ENCODE results near the gene WIF1.

- TF ChIP-seq POLR2A (IDR thresholded peaks at IDR 0.05; ENCODE audit: low read depth, low read length), result no peak
- TF ChIP-seq CTCF (conservative IDR thresholded peaks at IDR 0.05; ENCODE audit: low read depth, low read length), result no peak
- no peak for TF ChIP-seq CEBPB (IDR thresholded peaks at IDR 0.05; ENCODE audit: low read depth, low read length)
- no peak for TF ChIP-seq RAD21 (IDR thresholded peaks at IDR 0.05; ENCODE audit: low read length)
- no peak for TF ChIP-seq USF2 (IDR thresholded peaks at IDR 0.05; ENCODE audit: low read depth, low read length)
- TF ChIP-seq SMC3 (IDR thresholded peaks at IDR 0.05; ENCODE audit: low read depth, low read length), result no peak
- TF ChIP-seq ELK1 (IDR thresholded peaks at IDR 0.05; ENCODE audit: borderline replicate concordance, low read depth, low read length), result no peak
- TF ChIP-seq RFX5 (IDR thresholded peaks at IDR 0.05; ENCODE audit: low read depth, low read length), result no peak
- TF ChIP-seq MXI1 (IDR thresholded peaks at IDR 0.05; ENCODE audit: borderline replicate concordance, low read depth, low read length), result no peak
- TF ChIP-seq BHLHE40 (IDR thresholded peaks at IDR 0.05; ENCODE audit: low read depth, low read length), result no peak
- no peak for TF ChIP-seq MAZ (IDR thresholded peaks at IDR 0.05; ENCODE audit: borderline replicate concordance, low read depth, low read length)
Measured at GRCh38 chr12:65156366-65156841, 35.3 kb upstream of the WIF1 start.

Measured in IMR-90 (cell line).